Effector memory CD4-positive, alpha-beta T cell (primary cell): ENCODE measurements around the gene TGFA.

Source experiments
- DNase-seq, 3 donors: peaks; one replicate each; pipeline ENCODE4 v3.0.0-alpha.2; 2020
- H3K27ac ChIP-seq: 2 replicates; pipeline ENCODE4 v1.7.0; 2013; ENCODE audit warnings: mild to moderate bottlenecking, low read length, moderate library complexity; ENCODE audit not compliant: insufficient read depth, poor library complexity, severe bottlenecking
- H3K27me3 ChIP-seq: replicated peaks from 2 replicates; pipeline ENCODE4 v1.7.0; 2013; ENCODE audit warnings: mild to moderate bottlenecking, low read length; ENCODE audit not compliant: insufficient read depth, control insufficient read depth, poor library complexity, severe bottlenecking
- H3K36me3 ChIP-seq: 2 replicates; pipeline ENCODE4 v1.7.0; 2013; ENCODE audit warnings: mild to moderate bottlenecking, low read length, moderate library complexity; ENCODE audit not compliant: control insufficient read depth, insufficient read depth
- H3K4me1 ChIP-seq: 2 replicates; pipeline ENCODE4 v1.7.0; 2013; ENCODE audit warnings: low read length, mild to moderate bottlenecking; ENCODE audit not compliant: control insufficient read depth, insufficient read depth, poor library complexity, severe bottlenecking
- H3K4me3 ChIP-seq: 2 replicates; pipeline ENCODE4 v1.7.0; 2013; ENCODE audit warnings: low read length, low read depth, mild to moderate bottlenecking; ENCODE audit not compliant: insufficient read depth, poor library complexity, severe bottlenecking
- H3K9me3 ChIP-seq: 2 replicates; pipeline ENCODE4 v1.7.0; 2013; ENCODE audit warnings: mild to moderate bottlenecking, low read length, moderate library complexity; ENCODE audit not compliant: control insufficient read depth

The TGFA gene

DNA sequence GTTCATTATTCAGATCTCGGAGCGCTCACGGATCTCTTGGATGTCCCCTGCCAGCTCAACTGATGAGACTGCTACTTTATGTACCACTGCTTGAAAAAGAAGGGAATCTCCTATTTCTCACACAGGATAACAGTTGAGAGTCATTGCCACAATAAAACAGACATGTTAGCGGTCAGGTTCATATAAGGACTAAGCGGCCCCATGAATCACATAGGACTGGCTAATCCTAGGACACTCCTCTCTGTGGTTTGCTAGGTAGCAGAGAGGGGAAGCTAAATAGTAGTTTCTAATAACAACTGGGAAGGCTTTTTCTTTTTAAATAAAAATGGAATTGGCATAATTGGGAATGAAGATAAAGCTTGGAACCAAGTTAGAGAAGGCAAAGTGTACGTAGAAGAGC lies 15.9 kb upstream of the TGFA start:
- Histone ChIP-seq H3K27ac (no peak overlapping the region), H3K4me3 (no peak overlapping the region), H3K9me3 (no peaks in the 10 kb centered on the region), H3K27me3 (no peaks in the 10 kb centered on the region), H3K4me1 (no peaks in the 10 kb centered on the region), H3K36me3 (no peaks in the 10 kb centered on the region)
- no peak for DNase-seq

DNA sequence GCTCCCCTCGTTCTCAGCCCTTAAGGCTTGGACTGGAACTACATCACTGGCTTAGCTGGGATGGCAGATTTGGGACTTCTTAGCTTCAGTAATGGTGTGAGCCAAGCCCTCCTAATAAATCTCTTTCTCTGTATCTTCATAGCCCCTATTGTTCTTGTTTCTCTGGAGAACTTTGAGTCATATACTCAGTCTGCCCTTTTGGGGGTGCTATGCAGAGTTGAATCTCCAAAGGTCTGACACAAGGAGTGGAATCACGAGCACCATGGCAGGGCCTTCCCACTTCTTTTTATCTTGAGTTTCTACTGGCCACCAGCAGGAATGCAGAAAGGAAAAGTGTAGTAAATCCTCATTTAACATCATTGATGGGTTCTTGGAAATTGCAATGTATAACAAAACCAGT lies 13.3 kb upstream of the TGFA start:
- Histone ChIP-seq H3K4me3 (no peak overlapping the region), H3K4me1 (no peaks in the 10 kb centered on the region), H3K9me3 (no peaks in the 10 kb centered on the region), H3K36me3 (no peaks in the 10 kb centered on the region), H3K27ac (no peak overlapping the region), H3K27me3 (peaks cover 3% of the 10 kb centered on the region)
- no peak for DNase-seq

DNA sequence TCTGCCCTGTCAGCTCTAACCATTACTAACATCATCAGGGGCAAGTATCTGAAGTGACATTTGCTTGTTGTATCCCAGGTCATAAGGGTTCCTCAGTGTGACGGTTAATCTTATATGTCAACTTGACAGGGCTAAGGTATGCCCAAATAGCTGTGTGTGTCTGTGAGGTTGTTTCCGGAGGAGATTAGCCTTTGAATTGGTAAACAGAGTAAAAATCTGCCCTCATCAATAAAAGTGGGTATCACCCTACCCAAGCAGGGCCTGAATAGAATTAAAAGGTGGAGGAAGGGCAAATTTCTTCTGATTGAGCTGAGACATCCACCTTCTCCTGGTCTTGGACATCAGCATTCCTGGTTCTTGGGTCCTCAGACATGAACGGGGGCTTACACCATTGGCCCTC lies 12.8 kb upstream of the TGFA start:
- H3K27ac ChIP-seq: no peak overlapping the region
- H3K9me3 ChIP-seq: no peaks in the 10 kb centered on the region
- DNase-seq: no peak

DNA sequence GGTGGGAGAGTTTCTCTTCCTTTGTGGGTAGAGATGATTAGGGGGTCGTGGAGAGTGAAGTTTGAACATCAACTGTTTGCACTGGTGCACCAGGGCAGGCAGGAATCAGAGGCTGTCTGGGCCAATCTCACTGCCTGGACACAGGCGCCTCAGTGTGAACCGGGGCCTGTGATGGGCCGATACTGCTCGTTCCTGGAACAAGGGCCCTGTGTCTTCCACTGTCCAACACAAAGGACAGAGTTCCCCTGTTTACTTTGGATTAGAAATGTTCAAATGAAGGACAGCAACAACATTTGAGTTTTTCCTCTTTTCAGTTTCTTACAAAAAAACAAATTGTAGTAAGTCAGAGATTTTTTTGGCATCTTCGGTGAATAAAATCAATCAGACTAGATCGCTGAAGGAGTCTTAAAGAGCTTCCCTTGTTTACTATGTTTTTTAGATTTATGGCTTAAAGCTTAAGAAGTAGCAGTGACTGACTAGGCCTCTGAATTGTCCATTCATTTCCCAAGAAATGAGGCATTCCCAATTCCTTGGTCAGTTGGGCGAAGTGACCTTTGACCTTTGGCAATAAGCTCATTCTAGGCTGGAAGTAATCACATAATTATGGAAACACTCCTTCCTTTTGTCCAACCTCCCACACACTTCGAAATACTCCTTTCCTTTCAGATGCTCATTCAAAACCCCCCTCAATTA lies 11.6 kb upstream of the TGFA start:
- H3K36me3 ChIP-seq: no peaks in the 10 kb centered on the region
- no peak for DNase-seq
- H3K27ac ChIP-seq: no peak overlapping the region
- peaks cover 8% of the 10 kb centered on the region for H3K27me3 ChIP-seq
- no peaks in the 10 kb centered on the region for H3K4me1 ChIP-seq
- no peaks in the 10 kb centered on the region for H3K9me3 ChIP-seq
- H3K4me3 ChIP-seq: no peak overlapping the region

More for the DNA sequence above, 12.8 kb upstream of the TGFA start:
- no peak overlapping the region for H3K4me3 ChIP-seq
- peaks cover 6% of the 10 kb centered on the region for H3K27me3 ChIP-seq
- no peaks in the 10 kb centered on the region for H3K36me3 ChIP-seq
- H3K4me1 ChIP-seq: no peaks in the 10 kb centered on the region

DNA sequence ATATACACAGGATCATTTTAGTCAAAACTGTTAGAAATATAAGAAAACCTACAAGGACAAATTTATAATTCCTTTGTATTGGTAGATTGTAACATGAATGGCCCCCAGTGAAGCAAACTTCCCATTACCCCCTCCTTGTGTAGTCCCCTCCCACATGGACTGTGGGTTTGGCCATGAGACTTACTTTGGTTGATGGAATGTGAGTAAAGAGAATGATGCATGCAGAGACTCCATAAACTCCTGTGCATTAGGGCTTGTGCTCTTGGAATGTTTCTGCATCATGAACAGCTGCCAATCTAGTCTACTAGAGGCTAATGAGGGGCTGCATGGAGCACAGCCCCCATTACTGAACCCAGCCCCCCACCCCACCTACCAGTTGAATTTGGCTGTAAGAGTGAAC lies 8.3 kb upstream of the TGFA start:
- H3K27ac ChIP-seq: no peak overlapping the region
- H3K27me3 ChIP-seq: peaks cover 9% of the 10 kb centered on the region
- no peak for DNase-seq
- no peaks in the 10 kb centered on the region for H3K36me3 ChIP-seq
- no peaks in the 10 kb centered on the region for H3K9me3 ChIP-seq
- H3K4me1 ChIP-seq: no peaks in the 10 kb centered on the region
- H3K4me3 ChIP-seq: no peak overlapping the region

DNA sequence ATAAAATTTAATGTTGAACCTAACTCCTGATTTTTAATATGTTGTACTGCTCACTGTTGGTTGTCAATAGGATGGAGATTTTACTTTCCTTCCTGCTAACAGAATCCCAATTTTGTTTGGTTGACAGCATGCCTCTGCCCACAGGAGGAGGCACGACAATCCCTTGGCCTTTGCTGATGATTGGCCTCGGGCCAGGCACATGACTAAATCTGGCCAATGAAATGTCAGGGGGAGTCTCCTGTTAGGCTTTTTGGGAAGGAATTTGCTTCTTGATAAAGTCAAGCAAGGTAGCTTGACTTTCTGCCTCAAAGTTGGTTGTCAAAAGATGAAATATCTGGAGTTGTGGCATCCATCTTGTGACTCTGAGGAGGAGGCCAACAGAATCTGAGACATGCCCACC lies 6.8 kb upstream of the TGFA start:
- H3K27me3 ChIP-seq: peaks cover 9% of the 10 kb centered on the region
- H3K9me3 ChIP-seq: no peaks in the 10 kb centered on the region
- no peak overlapping the region for H3K27ac ChIP-seq
- no peak overlapping the region for H3K4me3 ChIP-seq
- no peak for DNase-seq
- no peaks in the 10 kb centered on the region for H3K4me1 ChIP-seq
- H3K36me3 ChIP-seq: no peaks in the 10 kb centered on the region

DNA sequence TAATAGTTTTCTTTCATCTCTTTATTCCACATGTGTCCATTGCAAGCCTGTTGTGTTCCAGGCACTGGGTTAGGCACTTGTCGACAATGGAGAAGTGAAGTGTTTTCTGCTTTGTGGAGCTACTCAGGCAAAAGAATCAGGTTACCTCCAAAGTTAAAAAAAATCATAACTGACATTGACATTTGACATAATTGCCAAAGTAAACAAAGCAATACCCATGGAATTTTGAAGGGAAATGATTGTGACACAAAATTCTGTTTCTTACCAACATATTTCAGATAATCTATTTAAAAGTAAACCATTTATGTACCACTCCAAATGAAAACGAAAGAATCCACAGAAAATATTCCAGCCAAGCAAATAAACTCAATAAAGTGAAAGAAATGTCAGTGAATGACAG lies 6.4 kb upstream of the TGFA start:
- Histone ChIP-seq H3K4me1 (no peaks in the 10 kb centered on the region), H3K4me3 (no peak overlapping the region), H3K27ac (no peak overlapping the region), H3K9me3 (no peaks in the 10 kb centered on the region), H3K27me3 (peaks cover 9% of the 10 kb centered on the region), H3K36me3 (no peaks in the 10 kb centered on the region)
- DNase-seq: no peak

DNA sequence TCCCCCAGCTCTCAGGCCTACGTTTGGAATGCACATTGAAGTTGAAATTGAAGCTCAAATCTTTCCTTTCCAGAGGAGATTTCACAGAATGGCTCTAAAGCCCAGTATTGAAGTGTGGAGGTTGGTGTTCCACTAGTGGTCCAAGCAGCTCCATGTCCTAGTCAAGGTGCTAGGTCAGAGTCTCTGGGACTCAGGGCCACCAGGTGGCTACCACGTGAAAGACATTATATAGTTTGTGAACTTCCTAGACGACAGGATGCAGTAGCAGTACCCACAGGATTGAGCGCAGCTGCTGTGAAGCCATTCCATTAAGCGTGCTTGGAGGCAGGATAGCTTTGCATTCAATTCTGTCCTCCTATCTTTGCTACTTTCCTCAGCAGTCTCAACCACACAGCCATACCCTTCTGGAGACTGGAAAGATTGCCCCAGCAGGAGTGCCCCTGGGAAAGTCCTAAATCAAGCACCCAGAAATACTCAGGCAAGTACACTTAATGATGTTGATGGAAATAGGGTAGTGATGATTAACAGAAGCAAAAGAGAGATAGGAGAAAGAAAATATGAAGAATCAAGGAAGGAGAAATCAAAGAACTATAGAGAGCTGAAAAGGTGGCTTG lies 4.7 kb upstream of the TGFA start:
- Histone ChIP-seq H3K4me1 (peaks cover 8% of the 10 kb centered on the region), H3K36me3 (no peaks in the 10 kb centered on the region), H3K4me3 (no peak overlapping the region), H3K27me3 (peaks cover 9% of the 10 kb centered on the region), H3K27ac (no peak overlapping the region), H3K9me3 (no peaks in the 10 kb centered on the region)
- no peak for DNase-seq

DNA sequence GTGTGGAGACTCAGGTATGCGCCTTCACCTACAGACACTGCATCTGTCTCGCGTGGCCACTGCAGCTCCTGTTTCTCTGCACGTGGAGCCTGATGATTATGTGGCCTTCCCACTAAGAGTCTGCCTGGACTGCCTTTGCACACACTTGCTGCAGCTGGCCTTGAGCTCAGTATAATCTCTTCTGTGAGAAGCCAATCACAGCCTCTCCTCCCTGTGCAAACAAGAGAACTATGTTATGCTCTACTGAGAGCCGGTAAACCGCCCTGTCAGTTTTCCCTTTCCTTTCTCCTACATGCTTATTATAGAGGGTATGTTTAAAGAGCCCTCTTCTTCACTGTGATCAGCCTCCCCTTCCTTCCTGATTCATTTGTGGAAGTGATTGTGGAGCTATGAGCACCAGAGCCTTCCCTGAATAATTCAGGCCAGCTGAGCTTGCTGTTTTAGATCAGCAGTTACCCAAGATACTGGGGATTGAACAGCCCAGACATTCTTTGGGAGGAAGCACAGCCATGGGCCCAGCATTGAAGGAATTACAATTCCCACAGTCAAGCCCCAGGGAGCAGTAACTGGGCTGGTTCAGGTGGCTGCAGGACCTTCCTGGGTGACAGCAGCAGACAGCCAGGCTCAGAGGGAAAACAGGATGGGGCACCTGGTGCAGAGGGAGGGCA lies 3.7 kb upstream of the TGFA start:
- Histone ChIP-seq H3K27ac (no peak overlapping the region), H3K4me1 (peaks cover 13% of the 10 kb centered on the region), H3K4me3 (no peak overlapping the region), H3K27me3 (peaks cover 9% of the 10 kb centered on the region), H3K36me3 (no peaks in the 10 kb centered on the region), H3K9me3 (no peaks in the 10 kb centered on the region)
- no peak for DNase-seq

DNA sequence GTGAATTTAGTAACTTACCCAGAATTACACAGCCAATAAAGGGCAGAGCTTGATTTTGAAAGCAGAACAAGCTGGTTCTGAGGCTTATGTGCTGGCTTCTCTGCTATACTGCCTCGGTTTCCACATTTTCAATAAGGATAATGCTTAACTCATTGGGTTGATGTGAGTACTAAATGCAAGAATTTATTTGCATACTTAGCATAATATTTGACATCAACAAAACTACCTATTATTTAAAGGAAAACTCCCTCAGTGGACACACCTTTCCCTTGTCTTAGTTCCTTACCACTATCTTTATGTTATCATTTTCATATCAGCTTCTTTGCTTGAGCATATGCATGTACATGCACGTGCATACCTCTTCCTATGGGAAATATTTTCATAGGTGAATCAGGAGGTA lies 3.0 kb upstream of the TGFA start:
- H3K4me3 ChIP-seq: no peak overlapping the region
- DNase-seq: no peak
- H3K27ac ChIP-seq: no peak overlapping the region
- H3K9me3 ChIP-seq: no peaks in the 10 kb centered on the region
- H3K36me3 ChIP-seq: no peaks in the 10 kb centered on the region
- H3K4me1 ChIP-seq: peaks cover 15% of the 10 kb centered on the region
- H3K27me3 ChIP-seq: peaks cover 3% of the 10 kb centered on the region
